Measurements from ENCODE around the gene ATG16L2.
"Not testable (repeated sequence)": the region's sequence is repeated elsewhere in the genome, so short reads cannot be mapped to it uniquely, and the experiment has no call there.

The ATG16L2 gene

DNA sequence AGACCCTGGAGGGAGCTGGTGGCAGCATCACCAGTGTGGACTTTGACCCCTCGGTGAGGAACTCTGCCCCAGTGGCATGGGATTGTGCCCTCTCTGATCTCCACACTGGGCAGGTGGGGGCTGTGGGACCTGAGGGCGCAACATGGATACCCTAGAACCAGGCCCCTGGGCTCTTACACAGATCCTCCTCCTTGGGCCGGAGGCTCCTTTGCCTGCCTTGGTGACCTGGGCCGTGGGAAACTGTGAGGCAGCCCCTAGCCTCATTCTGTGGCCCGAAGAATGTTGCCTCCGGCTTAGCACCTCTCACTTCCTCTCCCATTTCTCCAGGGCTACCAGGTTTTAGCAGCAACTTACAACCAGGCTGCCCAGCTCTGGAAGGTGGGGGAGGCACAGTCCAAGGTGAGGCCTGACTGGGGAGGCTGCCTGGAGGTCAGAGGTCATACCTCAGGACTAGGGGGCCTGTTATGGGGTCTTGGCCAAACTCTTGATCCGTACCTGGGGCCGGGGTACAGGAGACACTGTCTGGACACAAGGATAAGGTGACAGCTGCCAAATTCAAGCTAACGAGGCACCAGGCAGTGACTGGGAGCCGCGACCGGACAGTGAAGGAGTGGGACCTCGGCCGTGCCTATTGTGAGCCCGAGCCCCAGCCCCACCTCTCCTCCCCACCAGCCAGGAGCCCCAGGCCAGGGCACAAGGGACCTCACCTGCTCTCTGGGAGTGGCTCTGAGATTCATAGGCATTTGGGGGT, 12.2 kb downstream of the ATG16L2 start:
- no peak for DNase-seq

DNA sequence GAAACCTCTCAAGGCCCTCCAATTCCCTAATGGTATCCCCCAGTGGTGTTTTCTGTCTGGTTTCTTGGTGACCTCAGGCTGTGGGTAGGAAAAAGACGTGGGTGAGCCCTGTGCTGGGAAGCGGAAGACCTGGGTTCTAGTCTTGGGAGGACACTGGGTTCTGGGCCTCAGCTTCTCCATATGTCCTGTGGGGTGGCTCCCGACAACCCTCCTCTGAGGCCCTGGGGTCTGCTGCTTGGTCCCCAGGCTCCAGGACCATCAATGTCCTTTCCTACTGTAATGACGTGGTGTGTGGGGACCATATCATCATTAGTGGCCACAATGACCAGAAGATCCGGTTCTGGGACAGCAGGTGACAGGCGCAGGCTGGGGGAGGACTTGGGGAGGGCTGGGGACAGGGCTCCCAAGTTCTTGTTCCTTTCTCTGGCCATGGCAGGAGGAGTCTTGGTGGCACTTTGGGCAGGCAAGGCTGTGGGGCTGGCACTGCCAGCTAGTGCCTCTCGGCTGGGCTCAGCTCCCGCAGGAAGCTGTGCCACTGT, 12.8 kb downstream of the ATG16L2 start:
- DNase-seq, result no peak

DNA sequence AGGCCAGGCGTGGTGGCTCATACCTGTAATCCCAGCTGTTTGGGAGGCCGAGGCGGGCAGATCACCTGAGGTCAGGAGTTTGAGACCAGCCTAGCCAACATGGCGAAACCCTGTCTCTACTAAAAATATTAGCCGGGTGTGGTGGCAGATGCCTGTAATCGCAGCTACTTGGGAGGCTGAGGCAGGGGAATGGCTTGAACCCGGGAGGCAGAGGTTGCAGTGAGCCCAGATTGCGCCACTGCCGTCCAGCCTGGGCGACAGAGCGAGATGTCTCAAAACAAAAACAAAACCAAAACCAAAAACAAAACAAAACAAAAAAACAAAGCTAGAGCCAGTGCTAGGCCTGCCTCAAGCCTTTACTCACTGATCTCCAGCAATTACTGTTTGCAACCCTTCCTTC, 13.4 kb downstream of the ATG16L2 start:
- not testable (repeated sequence) for DNase-seq

DNA sequence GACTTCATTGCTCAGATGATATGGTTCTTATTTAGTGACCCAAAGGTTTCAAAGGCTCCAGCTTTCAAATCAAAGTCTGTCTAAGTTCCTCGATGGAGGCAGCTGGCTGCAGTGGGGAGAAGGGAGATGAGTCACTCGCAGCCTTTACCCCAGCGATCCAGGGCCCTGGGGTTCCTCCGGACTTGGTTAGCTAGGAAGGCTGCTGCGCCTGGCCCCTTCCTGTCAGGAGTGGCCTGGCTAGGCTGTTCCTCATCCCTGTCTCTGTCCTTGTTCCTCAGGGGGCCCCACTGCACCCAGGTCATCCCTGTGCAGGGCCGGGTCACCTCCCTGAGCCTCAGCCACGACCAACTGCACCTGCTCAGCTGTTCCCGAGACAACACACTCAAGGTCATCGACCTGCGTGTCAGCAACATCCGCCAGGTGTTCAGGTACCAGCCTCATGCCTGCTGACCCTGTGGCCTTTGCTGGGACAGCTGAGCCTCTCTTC, 13.9 kb downstream of the ATG16L2 start:
- DNase-seq, result peak; percentile 21

DNA sequence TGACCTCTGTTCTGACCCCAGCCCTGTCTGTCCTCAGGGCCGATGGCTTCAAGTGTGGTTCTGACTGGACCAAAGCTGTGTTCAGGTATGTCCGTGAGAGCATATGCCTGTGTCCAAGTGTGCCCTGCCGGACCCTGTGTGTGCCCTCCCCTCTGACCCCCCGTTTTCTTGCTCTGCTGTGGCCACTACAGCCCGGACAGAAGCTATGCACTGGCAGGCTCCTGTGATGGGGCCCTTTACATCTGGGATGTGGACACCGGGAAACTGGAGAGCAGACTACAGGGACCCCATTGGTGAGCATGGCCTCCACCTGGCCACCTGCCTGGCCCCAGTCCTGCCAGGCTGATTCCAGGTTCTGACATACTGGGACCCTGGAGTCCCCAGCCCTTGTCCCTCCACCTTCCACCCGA, 14.5 kb downstream of the ATG16L2 start:
- no peak for DNase-seq

DNA sequence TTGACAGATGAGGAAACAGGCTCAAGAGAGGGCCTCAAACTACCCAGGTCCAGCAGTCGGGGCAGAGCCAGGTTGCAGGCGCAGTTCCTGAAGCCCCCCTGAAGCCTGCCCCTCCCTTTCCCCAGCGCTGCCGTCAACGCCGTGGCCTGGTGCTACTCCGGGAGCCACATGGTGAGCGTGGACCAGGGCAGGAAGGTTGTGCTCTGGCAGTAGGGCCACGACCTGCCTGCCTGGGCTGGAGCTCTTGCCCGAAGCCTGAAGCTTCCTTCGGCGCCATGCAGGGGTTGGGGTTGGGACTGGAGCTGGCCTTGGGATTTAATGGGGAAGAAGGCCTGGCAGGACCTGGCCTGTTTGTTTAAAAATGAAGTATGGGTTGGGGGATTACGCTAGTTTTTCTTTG, 15.0 kb downstream of the ATG16L2 start:
- DNase-seq, result no peak

DNA sequence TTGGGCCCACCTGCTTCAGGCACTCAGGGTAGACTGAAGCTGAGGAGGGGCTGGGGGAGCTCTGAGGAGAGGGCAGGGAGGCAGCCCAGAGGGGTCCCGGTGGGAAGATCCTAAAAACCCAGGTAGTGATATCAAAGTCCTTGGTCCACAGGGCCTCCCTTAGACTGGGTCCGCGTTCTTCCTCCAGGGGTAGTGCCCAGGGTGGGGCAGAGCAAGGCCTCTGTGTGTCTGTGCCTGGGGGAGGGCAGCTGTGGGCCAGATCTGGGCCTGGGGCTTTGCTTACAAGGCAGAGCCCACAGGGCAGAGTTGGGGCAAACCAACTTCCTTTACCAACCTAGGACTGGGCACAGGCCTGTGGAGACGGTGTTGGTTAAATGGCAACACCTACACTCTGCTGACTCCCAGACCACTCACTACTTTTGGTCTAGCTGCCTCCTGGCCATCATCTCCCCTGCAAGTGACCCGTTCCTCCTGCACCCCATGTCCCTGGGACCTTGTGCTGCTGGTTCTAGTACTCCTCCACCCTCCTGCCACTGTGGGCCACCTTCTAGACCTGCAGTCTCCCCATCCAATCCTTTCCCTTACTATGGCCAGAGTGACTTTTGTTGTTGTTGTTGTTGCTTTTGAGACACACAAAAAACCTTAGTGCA, 15.8 kb downstream of the ATG16L2 start:
- DNase-seq, result no peak

DNA sequence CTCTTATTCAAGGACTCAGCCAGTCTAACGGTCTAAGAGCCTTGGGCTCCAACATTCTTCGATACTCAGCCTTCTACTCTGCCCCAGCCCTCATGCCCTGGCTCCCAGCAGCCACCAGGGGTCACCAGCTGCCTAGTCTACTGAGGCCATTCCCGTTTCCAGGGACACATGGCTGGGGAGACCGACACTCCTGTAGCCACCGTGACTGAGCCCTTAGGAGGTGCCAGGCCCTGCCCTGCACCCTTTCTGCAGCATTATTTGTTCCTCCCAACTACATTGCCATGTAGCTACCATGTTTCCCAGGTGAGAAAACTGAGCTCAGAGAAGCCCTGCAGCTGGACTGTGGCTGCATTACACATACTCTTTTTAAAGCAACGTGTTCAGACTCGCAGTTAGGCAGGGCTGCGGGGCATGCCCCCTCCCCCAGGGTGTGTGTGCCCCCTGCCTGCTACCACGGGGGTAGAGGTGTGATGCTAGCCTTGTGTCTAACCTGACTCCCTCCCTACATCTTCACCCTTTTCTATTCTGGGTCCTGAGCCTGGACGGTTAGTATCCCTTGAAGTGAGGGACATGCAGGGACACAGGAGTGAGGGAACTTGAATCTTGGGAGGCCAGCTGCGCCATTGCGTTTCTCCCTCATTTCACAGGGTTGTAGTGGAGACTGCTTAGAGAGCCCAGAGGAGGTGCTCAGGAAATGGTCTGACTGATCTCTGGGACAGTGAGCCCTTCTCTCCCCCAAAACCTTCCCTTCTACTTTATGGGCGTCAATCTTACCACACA, 17.5 kb downstream of the ATG16L2 start:
- DNase-seq, result peak; percentile 47

DNA sequence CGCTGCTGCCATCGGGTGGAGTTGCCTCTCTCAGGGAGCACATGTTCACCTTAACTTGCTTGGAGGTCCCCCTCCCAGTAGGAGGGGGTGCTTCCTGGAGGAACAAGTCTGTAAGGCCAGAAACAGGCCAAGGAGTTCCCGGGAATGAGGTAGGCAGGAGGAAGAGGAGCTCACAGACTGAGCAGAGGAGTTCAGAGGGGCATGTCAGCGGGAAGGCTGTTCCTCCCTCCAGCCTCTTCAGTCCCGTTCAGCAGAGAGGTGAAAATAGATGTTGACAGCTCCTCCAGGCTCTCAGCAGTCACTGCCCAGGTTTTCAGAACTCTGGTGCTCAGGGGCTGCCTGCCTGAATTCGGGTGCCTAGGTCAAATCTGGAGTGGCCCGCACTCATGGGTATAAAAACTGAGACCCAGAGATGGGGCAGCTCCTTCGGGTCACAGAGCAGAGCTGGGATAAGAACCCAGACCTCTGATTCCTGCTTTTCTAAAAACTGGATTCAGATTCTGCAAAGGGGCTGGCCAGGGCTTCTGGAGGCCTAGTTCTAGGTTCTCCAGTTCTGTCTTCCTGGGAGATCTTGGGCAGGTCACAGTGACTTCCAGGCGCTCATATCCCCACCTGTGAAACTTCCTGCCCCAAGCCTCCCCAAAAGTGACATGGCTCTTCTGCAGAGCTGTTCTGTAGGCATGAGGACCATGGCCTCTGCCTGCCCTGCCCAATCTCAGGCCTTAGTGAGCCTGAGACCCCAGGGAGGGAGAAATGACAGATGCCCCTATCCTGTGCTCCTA, 18.3 kb downstream of the ATG16L2 start:
- no peak for DNase-seq

DNA sequence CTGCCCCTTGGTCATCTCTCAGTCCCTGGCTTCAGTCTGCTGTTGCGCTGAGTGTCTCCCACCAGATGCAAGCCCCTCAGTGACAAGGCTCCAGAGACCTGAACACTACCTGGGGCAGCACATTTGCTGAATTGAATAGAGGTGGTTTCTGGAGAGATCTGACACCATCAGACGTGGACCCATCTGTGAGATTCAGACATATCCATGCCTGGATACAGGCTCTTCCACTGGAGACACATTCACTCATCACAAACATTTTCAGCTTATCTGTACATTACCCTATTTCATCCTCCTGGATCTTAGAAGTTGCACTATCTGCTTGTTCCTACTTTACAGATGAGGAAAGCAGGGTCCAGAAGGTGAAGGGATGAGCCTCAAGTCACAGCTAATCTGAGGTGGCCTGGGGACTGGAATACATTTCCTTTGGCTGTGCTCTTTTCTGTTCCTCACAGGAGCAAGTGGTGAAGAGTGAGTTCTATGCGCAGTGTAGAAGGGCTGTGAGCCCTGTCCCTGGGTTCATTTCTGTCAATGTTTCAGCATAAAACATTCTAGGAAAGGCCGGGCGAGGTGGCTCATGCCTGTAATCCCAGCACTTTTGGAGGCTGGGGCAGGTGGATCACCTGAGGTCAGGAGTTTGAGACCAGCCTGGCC, 19.0 kb downstream of the ATG16L2 start:
- no peak for DNase-seq

DNA sequence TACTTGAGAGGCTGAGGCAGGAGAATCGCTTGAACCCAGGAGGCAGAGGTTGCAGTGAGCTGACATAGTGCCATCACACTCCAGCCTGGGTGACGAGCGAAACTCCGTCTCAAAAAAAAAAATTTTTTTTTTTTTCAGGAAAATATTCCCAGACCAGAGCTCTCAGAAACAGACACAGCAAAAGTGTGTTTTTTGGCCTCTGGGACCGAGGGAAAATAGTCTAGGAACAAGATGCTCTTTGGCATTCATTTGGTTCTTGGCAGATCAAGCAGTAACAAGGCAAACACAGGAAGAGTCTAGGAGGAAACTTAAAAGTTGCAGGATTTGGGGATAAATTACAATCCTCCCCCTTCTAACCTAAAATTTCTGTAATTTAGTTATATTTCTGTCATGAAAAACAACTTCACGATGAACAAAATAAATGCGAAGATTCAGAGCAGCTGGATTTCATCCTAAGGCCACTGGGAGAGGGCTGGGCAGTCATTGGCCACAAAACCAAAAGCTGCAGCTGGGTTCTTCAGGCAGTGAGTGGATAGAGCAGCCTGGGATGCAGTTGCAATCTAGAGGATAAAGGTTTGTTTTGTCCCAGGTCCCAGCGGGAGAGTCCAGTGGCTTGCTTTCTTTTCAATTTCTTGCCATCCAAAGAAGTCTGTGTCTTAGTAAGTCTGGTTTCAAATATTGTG, 19.7 kb downstream of the ATG16L2 start:
- no peak for DNase-seq

DNA sequence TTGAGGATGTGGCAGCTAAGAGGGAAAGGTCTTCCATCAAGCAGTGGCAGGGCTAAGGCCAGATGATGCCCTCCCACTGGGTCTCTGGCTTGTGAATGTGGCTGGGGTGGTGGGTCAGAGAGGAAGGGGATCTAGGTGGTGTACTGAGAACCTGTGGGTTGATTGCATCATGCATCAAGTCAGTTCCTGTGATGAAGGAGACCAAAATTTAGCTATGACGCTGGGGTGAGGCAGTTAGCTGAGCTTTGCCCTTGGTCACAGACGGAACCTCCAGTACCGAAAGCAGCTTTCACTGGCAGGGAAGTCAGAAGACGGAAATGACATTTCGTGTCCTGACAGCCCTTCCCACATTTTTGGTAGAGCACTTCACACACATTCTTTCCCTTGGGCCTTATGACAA, 20.7 kb downstream of the ATG16L2 start:
- no peak for DNase-seq

DNA sequence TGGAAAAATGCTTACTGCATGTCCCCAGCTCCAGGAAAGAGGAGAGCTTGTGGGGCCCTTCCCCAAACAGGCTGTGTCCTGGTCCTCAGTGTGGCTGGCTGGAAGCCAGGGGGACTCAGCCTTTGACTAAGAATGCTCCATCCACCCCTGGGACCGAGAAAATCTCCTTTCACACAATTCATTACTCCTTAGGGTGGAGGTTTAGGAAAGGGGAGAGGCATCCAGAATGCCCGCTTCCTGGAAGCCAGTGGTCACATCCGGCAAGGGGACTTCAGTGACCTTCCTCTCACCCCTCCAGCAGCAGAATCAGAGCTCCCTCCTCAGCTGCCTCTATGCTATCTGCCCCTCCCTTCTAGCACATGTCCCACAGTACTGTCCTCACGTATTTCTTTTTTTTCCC, 21.9 kb downstream of the ATG16L2 start:
- no peak for DNase-seq

DNA sequence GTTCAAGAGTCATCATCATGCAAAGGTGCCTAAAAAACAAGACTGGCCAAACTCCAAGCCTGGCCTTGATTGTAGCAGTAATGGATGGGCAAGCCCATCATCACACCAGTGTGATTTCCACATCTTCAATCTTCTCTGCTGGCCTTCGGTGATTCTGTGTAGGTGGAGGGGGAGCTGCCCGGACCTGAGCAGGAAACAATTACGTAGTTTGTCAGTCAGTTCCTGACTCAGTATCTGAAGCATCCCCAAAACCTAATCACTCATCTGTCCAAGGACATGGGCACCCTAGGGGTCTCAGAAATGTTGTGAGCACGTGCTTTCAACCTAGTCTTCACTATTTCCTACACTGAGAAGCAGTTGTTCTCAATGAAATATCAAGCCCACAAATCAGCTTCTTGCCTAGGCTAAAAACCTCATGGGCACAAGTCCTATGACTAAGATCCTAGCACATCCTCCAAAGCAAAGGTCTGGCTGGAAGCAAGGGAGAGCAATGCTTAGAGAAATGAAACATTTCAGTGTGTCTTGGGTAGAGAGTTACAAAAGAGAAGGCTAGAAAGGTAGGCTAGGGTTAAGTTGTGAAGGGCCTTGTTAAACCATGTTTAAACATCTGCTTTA, 24.6 kb downstream of the ATG16L2 start:
- no peak for DNase-seq

DNA sequence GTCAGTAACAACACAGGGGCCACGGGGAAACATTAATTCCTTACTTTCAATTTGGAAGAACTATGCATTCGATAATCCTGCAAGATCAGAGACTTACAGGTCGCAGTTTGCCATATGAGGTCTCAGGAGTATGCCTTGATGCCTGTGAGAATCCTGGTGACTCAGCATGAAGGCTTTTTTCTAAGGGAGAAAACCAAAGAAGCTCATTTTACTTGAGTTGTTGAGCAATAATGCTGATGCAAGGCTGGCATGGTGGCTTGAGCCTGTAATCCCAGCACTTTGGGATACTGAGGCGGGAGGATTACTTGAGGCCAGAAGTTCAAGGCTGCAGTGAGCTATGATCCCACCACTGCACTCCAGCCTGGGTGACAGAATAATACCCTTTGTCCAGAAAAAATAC, 26.6 kb downstream of the ATG16L2 start:
- no peak for DNase-seq

DNA sequence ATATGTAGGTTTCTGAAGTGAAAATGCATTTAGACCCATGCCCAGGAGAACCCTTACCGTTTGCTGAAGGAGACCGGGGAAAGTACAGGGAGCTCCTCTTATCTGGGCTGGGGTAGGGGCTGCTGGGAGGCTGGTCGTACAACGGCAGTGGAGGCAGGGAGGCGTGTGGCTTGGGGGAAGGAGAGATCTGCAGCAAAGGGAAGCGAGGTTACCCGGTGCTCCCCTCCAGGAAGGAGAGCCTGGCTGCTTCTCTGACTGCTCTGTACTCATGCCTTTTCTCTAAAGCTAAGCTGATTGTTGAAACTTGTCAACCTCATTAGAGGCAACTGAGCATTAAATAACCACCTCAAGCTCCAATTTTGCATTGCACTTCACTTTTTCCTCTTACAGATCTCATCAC, 27.2 kb downstream of the ATG16L2 start:
- no peak for DNase-seq

DNA sequence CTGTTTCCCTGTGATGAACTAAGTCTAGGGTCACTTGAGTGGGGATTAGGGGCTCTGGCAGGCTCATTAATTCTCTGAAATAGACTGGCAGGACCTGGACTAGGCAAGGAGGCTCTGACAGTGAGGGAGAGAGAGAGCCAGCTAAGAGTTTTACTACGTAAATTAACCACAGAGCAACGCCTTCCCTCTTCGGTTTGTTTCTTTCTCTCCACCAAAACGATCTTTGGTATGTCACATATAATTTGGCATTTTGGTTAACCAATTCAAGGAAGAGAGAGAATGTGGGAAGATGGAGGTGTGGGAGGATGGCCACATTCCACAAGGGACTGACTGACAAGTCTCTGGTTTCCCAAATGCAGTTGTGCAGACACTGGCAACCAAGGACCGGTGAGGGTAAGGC, 27.9 kb downstream of the ATG16L2 start:
- no peak for DNase-seq

DNA sequence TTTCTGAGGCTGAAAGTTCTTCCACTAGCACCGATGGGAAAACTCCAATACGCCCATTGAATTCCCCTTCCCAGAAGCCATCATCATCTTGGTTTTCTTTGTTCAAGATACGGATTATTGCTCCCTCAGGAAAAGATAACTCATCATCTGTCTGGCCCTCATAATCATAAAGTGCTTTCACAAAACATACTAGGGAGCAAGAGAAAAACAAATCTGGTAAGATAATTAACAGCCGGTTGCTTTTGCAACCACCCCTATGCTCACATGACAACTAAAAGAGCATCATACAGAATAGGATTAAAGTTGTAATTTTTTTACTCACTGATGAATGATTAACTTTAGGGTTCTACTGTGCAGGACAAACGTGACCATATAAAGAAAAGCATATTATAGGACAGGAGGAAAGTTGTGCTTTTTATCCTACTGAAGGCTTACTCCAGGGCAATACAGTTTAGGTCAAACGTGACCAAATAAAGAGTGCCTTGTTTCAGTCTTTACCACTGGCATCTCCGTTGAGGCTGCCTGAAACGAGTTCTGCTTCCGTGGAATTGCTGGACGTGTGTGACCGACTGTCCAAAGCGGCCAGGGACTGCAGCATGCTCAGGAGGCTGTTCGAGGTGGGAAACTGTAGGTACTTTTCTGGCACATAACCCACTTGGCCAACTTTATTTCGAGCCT, 28.6 kb downstream of the ATG16L2 start:
- DNase-seq, result no peak

DNA sequence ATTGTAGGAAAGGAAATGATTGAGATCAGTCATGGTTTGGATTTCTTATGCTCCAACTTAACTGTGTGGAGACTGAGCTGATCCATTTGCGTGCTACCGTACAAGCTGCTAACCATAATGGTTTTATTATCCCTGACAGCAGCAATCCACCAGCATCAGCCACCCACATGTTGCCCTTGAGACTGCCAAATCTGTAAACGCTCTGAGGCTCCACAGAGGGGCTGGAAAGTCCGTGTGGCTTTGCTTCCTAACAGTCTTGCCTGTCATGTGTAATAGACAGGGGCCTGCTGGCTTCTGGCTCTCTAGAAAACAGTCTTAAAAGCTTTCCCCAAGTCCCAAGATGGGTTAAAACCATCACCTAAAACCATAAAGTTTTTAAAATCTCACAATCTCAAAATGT, 30.1 kb downstream of the ATG16L2 start:
- no peak for DNase-seq

DNA sequence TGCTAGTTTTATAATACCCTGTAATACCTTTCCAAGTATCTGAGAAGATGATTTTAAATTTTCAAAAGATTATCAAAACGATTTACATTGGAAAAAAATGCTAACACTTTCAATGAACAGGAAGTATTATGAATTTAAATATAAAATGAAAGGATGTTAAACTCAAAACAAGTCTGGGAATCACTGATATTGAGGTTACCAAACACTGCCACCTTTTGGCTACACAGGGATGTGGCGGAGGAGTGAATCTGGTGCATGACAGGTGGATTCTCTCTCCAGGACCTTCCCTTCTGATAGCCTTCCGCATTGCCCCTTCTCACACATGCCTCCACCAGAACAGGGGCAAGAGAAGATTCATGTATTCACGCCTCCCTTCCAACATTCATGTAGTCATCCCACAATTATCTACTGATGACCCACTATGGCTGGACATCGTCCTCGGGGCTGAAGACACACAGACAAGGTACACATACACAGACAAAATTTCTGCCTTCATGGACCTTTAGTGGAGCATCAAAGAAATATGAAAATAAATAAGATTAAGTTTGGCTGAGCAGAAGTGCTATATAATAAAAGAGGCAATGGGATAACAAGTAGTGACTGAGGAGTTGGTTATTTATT, 34.7 kb downstream of the ATG16L2 start:
- DNase-seq, result peak; percentile 40

Measured in RPMI8226 (cell line).